IPS DF 19.7 (cell line): ENCODE results near the gene EVC.
"Not testable (repeated sequence)": the region's sequence is repeated elsewhere in the genome, so short reads cannot be mapped to it uniquely, and the experiment has no call there.

ENCODE experiments used
- DNase-seq: peaks from one replicate; pipeline ENCODE4 v3.0.0-alpha.2; 2013; ENCODE audit warnings: low read depth, low spot score

EVC gene

DNA sequence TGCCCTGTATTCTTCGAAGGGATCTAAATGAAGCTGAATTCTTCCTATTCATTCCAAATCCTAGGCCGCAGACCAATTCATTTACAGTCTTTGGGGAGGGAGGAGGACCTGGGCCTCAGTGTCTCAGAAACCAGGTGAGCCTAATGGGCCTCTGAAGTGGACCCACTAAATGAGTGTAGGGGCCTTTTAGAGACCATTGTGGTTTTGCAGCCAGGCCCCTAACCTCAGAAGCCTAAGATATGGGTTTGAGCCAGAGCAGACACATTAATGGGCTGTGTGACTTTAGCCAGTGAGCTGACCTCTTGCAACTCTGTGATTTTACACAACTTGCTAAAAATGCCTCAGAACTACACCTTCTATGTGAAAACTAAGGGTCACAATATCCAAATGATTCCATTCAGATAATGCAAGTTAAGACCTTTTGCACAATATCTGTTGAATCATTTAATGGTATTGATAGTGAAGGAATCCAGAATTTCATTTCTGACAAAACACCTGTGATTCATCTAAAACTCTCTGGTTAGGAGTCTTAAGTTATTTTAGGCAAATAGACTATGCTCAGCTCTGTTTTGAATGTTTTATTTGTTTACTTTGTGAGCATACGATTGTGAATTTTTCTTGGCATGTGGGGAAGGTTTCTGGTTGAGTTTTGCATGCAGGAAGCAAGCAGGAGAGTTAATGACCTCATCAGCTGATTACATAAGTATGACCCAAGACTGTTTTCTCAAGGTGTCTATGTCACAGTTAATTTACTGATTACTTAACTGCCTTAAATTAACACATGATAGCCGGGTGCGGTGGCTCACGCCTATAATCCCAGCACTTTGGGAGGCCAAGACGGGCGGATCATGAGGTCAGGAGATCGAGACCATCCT, 75.0 kb downstream of the EVC start:
- DNase-seq: no peak

DNA sequence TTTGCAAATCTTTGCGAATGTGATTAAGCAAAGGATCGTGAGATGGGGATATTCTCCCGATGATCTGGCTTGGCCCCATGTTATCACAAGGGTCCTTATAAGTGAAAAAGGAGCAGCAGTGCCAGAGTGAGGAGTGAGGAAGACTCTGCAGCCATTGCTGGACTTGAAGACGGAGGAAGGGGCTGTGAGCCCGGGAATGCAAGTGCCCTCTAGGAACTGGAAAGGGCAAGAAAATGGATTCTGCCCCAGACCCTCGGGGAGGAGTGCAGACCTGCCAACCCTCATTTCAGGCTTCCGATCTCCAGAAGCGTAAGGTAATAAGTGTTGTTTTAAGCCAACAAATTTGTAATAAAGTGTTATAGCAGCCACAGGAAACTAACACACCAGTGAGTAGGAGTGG, 76.3 kb downstream of the EVC start:
- DNase-seq: no peak

DNA sequence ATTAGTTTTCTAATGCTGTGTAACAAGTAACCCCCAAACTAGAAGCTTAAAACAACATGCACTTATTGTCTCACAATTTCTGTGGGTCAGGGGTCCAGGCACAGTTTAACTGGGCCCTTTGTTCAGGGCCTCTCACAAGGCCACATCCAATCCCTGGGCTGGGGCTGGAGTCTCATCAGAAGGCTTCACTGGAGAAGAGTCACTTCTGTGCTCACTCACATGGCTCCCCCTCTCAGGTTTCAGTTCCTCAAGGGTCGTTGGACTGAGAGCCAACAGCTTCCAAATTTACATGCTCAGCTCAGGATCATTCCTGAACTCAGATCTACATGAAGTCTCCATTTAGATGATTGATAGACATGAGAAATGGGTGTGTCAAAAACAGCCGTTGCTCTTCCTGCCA, 77.1 kb downstream of the EVC start:
- DNase-seq: no peak

DNA sequence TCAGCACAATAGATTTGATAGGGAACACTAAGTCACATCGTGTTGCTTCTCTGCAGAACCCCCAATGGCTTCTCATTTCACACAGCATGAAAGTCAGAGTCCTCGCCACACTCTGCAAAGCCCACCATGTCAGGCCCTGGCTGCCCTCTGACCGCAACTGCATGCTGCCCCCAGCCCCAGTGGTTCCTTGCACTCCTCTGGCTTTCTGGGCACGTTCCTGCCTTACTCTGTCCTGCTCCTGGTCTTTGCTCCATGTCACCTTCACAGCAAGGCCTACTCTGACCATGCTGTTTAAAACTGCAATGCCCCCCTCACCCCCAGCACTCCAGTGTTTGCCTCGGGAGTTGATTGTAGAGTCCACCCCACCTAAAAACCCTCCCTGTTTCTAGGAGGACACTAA, 78.1 kb downstream of the EVC start:
- DNase-seq: no peak

DNA sequence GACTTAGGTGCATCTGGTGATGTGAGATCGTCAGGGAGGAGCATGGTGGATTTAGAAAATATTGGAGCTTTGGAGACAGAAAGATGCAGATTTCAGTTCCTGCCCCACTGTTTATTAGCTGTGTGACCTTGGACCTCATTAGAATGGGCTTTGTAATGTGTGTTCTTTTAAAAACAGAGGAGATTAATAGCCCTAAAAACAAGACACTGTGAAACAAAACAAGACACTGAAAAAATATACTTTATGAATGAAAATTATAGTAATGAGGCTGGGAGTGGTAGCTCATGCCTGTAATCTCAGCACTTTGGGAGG, 79.5 kb downstream of the EVC start:
- DNase-seq: no peak

DNA sequence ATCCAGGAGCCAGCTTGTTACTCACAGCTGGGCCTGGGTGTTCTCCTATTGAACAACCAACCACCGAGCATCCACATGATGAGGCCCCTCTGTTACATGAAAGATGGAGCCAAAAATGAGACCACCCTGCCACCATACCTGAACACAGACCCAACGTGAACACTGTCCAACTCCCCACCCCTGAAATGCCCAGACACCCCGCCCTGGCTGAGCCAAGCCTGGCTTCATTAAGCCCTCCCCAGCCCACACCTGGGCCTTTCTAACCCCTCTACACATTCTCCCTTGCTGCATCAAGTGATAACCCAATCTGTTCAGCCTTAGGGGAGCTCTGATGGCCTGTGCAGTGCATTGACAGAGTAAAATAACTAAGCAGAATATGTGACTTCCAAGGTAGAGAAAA, 80.7 kb downstream of the EVC start:
- DNase-seq: no peak

DNA sequence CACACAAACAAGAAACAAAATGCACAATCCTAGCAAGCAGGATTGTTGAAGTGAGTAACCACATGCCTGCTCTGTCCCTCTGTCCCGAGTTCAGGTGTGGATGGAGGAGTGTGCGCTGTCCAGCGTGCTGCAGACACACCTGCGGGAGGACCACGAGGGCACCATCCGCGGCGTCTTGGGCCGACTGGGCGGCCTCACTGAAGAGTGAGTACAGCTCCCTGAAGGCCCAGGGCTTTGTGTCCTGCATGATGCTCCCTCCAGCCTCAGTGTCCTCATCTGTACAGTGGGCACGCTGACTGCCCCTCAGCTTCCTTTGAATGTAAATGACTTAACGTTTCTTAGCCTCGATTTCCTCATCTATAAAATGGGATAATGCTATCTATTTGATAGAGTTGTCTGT, 82.5 kb downstream of the EVC start:
- DNase-seq: no peak

DNA sequence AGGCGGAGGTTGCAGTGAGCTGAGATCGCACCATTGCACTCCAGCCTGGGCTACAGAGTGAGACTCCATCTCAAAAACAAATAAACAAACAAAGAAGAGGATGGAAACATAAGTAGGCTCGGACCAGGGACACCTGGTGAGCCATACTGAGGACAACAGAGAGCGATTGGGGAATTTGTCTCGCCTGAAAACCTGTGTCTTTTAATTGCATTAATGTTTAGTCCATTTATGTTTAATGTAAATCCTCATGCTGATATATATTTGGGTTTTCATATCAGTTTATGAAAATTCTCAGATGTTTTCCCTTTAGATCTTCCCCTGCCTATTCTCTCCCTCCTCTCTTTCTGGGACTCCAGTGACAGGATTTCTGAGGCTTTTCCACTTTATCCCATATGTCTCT, 84.6 kb downstream of the EVC start:
- no peak for DNase-seq

DNA sequence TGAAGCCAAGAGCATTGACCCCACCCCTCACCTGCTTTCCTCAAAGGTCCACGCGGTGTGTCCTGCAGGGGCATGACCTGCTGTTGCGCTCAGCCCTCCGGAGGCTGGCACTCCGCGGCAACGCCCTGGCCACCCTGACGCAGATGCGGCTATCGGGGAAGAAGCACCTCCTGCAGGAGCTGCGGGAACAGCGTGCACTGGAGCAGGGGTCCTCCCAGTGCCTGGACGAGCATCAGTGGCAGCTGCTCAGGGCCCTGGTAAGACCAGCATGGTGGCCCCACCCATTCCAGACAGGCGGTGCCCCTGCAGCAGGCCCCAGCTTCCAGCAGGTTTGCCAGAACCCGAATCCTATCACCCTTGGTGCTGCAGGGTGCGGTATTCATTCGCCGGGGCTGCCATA, 86.0 kb downstream of the EVC start:
- no peak for DNase-seq

DNA sequence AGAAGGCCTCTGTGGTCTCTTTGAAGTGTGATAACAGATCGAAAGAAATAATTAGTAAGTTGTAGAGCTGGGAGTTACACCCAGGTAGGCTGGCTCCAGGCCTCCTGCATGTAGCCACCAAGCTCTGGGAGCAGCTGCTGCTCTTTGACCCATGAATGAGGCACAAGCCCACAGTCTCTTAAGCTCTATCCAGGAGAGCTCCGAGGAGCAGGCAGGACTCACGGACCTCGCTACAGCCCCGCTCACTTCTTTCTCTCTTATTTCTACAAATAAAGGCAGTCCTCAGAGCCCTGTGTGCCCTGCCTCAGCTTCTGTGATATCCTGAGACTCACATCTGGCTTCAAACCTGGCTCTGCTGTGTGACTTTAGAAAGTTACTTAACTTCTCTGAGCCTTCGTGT, 86.9 kb downstream of the EVC start:
- no peak for DNase-seq

DNA sequence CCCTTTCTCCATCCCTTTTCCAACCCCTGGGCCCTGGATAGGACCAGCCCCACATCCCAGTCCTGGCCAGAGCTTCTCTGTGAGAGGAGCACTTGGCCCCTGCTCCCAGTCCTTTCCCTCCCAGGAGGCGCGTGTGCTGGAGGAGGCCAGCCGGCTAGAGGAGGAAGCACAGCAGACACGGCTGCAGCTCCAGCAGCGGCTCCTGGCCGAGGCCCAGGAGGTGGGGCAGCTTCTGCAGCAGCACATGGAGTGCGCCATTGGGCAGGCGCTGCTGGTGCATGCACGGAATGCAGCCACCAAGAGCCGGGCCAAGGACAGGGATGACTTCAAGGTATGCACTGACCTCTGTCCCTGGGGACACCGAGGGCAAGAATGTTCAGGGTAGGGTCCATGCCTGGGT, 87.5 kb downstream of the EVC start:
- DNase-seq: no peak

DNA sequence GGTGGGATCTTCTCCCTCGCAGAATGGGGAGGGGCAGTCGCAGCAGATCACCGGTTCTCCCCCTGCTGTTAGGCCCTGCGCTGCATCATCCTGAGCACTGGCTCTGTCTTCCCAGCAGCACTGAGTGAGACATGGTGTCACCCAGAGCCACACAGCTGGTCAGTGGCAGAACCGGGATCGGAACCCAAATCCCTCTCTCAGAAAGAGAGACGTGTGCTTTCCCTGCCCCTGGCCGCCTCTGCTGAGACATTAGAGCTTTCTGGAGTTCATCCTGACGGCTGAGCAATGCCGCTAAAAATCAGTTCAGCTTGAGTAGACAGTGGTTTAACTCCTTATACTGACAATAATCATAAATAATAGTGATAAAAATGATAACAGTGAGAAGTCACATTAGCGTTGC, 87.9 kb downstream of the EVC start:
- no peak for DNase-seq

DNA sequence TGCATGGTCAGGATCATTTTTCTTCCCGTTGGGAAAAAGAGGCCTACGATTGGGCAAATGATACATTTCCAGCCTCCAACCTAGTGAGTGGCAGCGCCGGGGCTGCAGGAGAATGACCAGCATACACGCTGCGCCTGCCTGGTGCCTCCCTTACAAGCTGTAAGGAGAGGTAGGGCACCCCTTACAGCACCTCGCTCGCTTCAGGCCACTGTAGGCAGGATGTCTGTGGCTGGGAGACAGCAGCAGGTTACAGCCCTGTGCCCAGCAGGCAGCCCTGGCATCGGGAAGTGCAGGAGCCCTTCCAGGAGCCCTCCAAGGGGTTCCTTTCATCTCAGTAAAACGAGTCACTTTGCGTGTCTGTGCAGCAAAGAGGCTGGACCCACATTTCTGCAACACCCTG, 88.4 kb downstream of the EVC start:
- DNase-seq: no peak

DNA sequence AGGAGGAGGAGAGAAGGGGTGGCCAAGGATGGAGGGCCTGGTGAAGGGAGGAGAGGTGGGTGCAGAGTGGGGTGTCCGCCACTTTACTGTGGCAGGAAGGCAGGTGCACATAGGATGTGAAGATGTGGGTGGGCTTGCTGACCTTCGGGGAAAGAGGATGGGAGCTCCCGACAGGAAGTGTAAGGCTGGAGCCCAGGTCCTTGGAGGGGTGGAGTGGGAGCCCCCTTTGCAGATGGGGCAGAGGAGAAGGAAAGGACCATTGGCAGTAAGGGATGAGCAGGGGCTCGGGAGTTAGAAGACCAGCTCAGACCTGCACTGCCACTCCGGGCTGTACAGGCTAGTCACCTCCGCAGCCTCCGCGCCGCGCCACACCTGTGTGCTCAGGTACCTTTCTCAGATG, 89.5 kb downstream of the EVC start:
- no peak for DNase-seq

DNA sequence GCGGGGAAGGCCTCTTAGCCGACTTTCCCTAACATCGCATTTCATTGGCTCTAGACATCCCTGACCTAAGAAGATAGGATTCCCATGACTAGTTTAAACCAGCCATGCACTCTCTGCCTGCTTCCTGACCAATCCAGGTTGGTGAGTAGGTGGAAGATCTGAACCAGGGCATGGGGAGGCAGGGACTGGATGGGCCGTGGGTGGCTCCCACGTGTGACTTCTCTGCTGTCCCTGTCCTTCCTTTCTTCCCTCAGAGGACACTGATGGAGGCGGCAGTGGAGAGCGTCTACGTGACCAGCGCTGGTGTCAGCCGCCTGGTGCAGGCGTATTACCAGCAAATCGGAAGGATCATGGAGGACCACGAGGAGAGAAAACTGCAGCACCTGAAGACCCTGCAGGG, 90.7 kb downstream of the EVC start:
- no peak for DNase-seq

DNA sequence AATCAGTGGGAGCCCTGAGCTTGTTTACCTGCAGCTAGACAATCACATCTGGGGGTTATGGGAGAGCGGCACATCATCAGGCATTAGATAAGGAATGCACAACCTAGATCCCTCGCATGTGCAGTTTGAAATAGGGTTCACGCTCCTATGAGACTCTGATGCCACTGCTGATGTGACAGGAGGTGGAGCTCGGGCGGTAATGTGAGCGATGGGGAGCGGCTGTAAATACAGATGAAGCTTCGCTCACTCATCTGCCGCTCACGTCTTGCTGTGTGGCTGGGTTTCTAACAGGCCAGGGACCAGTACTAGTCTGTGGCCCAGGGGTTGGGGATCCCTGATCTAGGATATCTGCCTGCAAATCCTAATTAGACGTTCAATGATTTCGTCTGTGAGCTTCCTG, 91.6 kb downstream of the EVC start:
- DNase-seq: no peak

DNA sequence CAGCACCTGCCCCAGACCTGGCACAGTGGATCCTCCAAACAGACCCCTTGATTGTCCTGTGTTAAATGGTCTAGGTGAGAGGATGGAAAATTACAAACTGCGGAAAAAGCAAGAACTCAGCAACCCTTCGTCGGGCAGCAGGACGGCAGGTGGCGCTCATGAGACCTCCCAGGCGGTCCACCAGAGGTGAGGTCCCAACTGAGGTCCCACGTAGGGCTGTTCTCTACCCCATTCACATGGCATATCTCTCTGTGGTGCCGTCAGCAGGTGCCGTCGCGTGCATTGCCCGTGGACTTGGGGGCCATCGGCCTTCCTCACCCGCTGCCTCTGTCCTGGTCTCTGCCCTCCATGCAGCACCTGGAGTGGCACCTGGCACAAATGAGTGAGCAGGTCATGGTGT, 93.7 kb downstream of the EVC start:
- DNase-seq: no peak

DNA sequence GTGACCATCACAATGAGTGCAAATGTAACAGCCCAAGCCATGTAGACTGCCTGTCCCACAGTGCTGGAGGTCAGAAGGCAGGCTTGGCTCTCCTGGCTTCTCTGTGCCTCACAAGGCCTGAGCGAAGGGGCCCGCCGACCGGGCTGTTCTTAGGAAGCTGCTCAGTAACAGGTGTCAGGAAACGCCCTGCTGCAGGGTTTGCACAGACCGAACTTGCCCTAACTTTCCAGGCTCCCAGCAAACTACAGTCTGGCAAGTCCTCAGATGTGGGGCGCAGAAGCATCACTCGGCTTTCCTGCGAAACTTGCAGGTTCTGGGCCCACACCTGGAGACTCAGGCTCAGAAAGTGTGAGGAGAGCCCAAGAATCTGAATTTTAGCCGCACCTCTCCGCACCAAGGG, 94.3 kb downstream of the EVC start:
- DNase-seq: no peak

DNA sequence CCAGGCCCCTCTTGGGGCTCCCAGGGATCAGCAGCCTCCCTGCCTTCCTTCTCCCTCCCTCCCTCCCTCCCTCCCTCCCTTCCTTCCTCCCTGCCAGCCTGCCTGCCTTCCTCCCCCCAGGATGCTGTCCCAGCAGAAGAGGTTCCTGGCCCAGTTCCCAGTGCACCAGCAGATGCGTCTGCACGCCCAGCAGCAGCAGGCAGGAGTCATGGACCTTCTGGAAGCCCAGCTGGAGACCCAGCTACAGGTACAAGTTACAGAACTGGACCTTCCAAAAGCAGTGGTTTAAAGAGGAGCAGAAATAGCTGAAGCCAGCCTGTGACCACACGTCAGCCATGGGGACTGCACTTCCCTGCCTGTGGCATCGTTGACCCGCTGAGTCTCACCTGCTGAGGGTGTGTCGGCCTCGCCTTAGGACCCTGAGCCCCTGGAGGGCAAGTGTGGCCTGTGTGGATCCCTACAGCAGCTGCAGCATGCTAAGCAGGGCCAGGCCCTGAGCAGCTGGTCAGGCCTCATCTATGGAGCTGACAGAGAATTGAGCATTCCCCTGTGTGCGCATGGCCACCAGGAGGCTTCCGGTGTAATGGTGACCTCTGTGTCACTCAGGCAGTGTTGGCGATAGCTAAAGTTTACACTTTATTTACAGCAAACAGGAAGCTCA, 97.2 kb downstream of the EVC start:
- no peak for DNase-seq

DNA sequence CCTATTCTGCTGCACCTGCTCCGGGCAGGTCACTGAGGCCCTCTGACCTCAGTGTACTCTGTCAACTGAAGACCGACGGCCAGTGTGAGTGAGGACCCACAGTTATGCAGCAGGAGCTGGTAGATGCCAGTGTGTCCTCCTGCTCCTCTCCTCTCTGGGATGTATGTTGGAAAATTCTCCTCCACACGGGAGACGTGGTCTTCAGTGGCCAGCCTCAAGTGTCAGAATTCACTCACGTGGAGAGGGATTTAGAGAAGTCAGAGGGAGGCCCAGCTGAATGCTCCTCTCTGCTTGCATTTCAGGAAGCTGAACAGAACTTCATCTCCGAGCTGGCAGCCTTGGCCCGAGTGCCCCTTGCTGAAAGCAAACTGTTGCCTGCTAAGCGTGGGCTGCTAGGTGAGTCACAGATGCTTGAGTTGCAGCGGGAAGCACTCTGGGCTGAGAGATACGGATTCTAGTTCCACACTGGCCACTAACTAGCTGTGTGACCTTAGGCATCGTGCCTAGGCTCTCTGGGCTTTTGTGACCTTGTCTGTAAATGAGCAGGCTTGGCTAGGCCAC, 98.3 kb downstream of the EVC start:
- DNase-seq: no peak

DNA sequence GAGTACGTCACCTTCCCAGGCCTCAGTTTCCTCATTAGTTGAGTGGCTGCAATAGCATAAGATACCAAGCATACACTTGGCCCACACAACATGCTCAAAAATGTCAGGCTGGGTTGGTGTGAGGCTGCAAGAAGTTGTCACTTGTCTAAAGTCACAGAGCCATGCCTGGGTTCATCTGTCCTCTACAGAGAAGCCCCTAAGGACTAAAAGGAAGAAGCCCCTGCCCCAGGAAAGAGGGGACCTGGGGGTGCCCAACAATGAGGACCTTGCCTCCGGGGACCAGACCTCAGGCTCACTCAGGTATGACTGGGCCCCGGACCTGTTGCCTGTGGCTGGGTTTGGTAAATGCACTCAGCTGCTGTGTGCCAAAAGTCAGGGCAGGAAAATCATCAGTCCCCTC, 99.2 kb downstream of the EVC start:
- DNase-seq: no peak

DNA sequence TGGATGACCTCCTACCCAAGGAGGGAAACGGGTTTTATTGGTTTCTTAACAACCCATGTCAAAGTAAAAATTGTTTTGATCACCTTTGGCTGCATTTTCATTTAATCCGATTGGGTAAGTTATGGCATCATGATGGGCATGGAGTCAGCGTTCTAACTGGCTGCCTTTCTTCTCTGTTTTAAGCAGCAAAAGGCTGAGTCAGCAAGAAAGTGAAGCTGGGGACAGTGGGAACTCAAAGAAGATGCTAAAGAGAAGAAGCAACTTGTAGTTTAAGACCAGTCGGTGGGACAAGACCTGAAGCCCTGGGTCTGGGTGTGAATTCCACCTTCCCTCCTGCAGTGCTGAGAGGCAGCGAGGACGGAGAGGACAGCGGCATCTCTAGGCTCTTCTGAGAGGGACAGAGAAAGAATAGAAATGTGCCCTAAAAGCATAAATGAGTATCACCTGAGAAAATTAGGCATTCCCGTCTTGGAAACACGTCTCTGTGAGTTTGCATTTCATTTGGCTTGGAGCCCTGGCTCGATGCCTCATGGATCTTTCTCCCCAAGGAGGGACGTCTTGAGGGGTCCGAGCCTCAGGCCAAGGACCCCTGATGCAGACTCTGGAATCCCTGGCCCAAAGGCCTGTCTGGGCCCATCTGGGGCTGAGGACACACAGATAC, 99.9 kb downstream of the EVC start:
- DNase-seq: no peak

DNA sequence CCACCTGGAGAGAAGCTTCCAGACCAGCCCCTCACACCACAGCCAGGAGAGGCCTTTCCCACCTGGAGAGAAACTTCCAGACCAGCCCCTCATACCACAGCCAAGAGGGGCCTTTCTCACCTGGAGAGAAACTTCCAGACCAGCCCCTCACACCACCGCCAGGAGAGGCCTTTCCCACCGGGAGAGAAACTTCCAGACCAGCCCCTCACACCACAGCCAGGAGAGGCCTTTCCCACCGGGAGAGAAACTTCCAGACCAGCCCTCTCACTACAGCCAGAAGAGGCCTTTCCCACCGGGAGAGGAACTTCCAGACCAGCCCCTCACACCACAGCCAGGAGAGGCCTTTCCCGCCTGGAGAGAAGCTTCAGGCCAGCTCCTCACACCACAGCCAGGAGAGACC, 101.1 kb downstream of the EVC start:
- not testable (repeated sequence) for DNase-seq
